Astrocyte (in vitro differentiated cells and primary cell): ENCODE results near the gene IL2RA. TPM values are rescaled to one million over a fixed set of nuclear protein-coding genes. Genes with fewer than 3 reads are reported as not detected.
A peak's percentile ranks its signal among the peaks of the same experiment; 100 is the strongest.

ENCODE experiments used
- DNase-seq: peaks from one replicate; pipeline ENCODE4 v3.0.0-alpha.2; 2010; ENCODE audit warnings: low read depth
- FAIRE-seq: peaks from 2 replicates; lab custom pipeline; 2011; peaks lifted over from hg19 to GRCh38; lab: Jason Lieb, UNC
- H2AFZ ChIP-seq: 2 replicates; pipeline ENCODE4 v1.6.0; 2012; ENCODE audit warnings: low read depth, low read length, inconsistent platforms
- H3K27ac ChIP-seq: 2 replicates; pipeline ENCODE4 v1.5.1; 2011; ENCODE audit warnings: low read depth, low read length, inconsistent platforms
- H3K27me3 ChIP-seq: 2 replicates; pipeline ENCODE4 v1.6.0; 2011; ENCODE audit warnings: low read length, inconsistent platforms; ENCODE audit not compliant: insufficient read depth
- H3K36me3 ChIP-seq: 2 replicates; pipeline ENCODE4 v1.5.1; 2011; ENCODE audit warnings: low read length, inconsistent platforms; ENCODE audit not compliant: insufficient read depth
- H3K4me1 ChIP-seq: 2 replicates; pipeline ENCODE4 v1.5.1; 2011; ENCODE audit warnings: low read length, inconsistent platforms; ENCODE audit not compliant: insufficient read depth
- H3K4me2 ChIP-seq: 2 replicates; pipeline ENCODE4 v1.6.0; 2012; ENCODE audit warnings: low read length, inconsistent platforms
- H3K4me3 ChIP-seq: 2 replicates; pipeline ENCODE4 v1.5.1; 2011; ENCODE audit warnings: low read depth, mild to moderate bottlenecking, low read length, inconsistent platforms; ENCODE audit not compliant: insufficient read depth
- H3K79me2 ChIP-seq: 2 replicates; pipeline ENCODE4 v1.6.0; 2012; ENCODE audit warnings: mild to moderate bottlenecking, low read length, inconsistent platforms; ENCODE audit not compliant: insufficient read depth
- H3K9ac ChIP-seq: 2 replicates; pipeline ENCODE4 v1.6.0; 2012; ENCODE audit warnings: mild to moderate bottlenecking, low read length, inconsistent platforms
- H3K9me3 ChIP-seq: 2 replicates; pipeline ENCODE4 v1.5.1; 2012; ENCODE audit warnings: low read depth, mild to moderate bottlenecking, low read length, inconsistent platforms; ENCODE audit not compliant: insufficient read depth
- H4K20me1 ChIP-seq: 2 replicates; pipeline ENCODE4 v1.6.0; 2012; ENCODE audit warnings: low read length, inconsistent platforms; ENCODE audit not compliant: insufficient read depth
- H3K27ac Mint-ChIP-seq: one replicate; pipeline ENCODE4 v1.8.0; 2021; ENCODE audit warnings: mild to moderate bottlenecking, mixed read lengths; ENCODE audit not compliant: unreplicated experiment
- H3K27me3 Mint-ChIP-seq: one replicate; pipeline ENCODE4 v1.8.0; 2021; ENCODE audit warnings: low read depth, mixed read lengths; ENCODE audit not compliant: unreplicated experiment
- H3K36me3 Mint-ChIP-seq: one replicate; pipeline ENCODE4 v1.8.0; 2021; ENCODE audit warnings: low read depth, mixed read lengths; ENCODE audit not compliant: unreplicated experiment
- H3K4me1 Mint-ChIP-seq: one replicate; pipeline ENCODE4 v1.8.0; 2021; ENCODE audit warnings: low read depth, mixed read lengths; ENCODE audit not compliant: unreplicated experiment
- H3K4me3 Mint-ChIP-seq: one replicate; pipeline ENCODE4 v1.8.0; 2021; ENCODE audit warnings: mild to moderate bottlenecking, moderate library complexity, mixed read lengths; ENCODE audit not compliant: unreplicated experiment
- H3K9me3 Mint-ChIP-seq: one replicate; pipeline ENCODE4 v1.8.0; 2021; ENCODE audit warnings: mild to moderate bottlenecking, mixed read lengths; ENCODE audit not compliant: unreplicated experiment
- EZH2 ChIP-seq: IDR thresholded peaks from 2 replicates; pipeline ENCODE4 v1.6.1; 2012; ENCODE audit warnings: mild to moderate bottlenecking, low read length, inconsistent platforms; ENCODE audit not compliant: insufficient read depth
- total RNA-seq: library from RNA; stranded (reverse); gene quantifications from 2 replicates; pipeline ENCODE4 v1.2.1, GENCODE V29; 2021
- TF ChIP-seq, protein P1 (sequence below): IDR thresholded peaks from 2 replicates; pipeline ENCODE4 v1.5.1; 2011; ENCODE audit warnings: low read depth, mild to moderate bottlenecking, inconsistent platforms, low read length, moderate library complexity; ENCODE audit not compliant: insufficient read depth

The IL2RA gene
- total RNA-seq, 1 donor from 2014 or later: not detected

DNA sequence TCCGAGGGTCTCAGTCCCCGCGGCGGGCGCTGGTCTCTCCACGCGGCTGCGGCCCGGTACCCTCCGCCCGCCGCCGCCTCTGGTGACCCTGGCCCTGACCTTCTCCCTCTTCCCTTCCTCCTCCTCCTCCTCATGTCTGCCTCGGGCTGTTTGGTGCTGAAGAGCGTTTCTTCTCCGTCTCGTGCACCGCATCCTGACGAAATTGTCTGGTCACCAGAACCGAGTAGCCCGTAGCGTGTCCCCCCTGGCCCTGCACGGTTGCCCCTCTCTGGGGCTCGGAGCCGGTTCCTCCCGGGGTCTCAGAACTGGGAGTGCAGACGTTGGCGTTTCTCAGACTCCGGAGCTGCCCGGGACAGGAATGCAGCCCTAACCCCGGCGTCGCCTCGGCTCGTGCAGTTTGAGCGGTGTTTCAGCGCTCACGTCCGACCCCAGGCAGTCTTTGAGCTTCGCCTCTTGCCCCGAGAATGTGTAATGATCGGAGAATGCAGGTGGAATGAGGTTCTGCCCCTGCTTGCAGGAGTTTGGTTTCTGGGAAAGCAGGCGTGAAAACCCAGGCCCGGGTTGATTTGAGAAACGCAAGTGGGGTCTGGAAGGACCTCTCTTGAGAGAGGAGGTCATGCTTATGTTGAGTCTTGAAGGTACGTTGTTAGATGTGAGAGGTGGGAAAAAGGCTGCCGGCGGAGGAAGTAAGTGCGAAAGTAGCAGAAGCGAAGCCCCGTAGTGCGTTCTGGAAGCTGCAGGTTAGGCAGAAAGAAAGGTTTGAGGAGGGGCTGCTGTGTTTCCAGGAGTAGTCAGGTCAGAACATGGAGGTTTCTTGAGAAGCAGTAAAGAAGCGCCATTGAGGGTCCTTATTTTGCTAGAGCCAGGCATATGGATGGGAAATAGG is 27.4 kb upstream of the IL2RA start:
- Histone ChIP-seq H3K9ac (peak overlapping the region; percentile 97), H3K9me3 (no peaks in the 10 kb centered on the region), H2AFZ (peak overlapping the region; percentile 70), H3K4me1 (peaks cover 8% of the 10 kb centered on the region), H3K4me3 (peak overlapping the region; percentile 81), H3K79me2 (peaks cover 57% of the 10 kb centered on the region), H3K27me3 (no peaks in the 10 kb centered on the region), H4K20me1 (peaks cover 44% of the 10 kb centered on the region), H3K27ac (peak overlapping the region; percentile 85), H3K36me3 (no peaks in the 10 kb centered on the region), H3K4me2 (peak overlapping the region; percentile 87)
- Mint-ChIP-seq H3K27ac (peak overlapping the region; percentile 93), H3K9me3 (no peaks in the 10 kb centered on the region), H3K36me3 (peaks cover 3% of the 10 kb centered on the region), H3K27me3 (no peaks in the 10 kb centered on the region), H3K4me3 (peak overlapping the region; percentile 97), H3K4me1 (peaks cover 19% of the 10 kb centered on the region)
- DNase-seq: peak; percentile 42
- no peak for FAIRE-seq
- TF ChIP-seq, protein P1, sequence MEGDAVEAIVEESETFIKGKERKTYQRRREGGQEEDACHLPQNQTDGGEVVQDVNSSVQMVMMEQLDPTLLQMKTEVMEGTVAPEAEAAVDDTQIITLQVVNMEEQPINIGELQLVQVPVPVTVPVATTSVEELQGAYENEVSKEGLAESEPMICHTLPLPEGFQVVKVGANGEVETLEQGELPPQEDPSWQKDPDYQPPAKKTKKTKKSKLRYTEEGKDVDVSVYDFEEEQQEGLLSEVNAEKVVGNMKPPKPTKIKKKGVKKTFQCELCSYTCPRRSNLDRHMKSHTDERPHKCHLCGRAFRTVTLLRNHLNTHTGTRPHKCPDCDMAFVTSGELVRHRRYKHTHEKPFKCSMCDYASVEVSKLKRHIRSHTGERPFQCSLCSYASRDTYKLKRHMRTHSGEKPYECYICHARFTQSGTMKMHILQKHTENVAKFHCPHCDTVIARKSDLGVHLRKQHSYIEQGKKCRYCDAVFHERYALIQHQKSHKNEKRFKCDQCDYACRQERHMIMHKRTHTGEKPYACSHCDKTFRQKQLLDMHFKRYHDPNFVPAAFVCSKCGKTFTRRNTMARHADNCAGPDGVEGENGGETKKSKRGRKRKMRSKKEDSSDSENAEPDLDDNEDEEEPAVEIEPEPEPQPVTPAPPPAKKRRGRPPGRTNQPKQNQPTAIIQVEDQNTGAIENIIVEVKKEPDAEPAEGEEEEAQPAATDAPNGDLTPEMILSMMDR: no peak
- TF ChIP-seq EZH2: no peak

DNA sequence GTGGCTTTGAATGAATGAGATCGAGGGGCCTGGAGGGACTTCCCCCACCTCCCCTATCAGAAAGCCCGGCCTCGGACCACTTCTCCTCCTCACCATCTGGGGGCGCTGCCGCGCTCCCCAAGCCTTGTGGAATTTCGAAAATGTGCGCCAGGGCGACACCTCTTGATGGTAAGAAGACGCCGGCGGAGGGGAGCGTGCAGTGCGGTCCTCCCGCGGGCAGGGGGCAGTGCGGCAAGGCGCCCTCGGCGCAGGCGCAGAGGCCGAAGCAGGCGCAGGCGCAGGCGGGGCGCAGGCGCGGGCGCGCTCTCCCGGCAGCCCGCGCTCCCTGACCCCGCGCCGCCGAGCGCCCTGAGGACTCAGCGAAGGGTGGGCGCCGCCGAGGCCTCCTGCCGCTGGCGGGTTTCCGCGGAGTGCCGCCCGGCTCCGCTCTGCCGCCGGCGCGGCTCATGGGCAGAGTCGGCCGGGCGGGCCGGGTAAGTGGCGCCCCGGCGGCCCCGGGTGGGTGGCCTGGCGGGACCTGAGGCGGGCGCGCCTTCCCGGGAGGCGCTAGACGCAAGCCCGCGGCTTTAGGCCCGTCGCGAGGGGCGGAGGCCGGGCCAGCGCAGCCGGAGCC is 26.7 kb upstream of the IL2RA start, which contains the start of gene RBM17:
Gene RBM17, plus strand, starts transcription at position 314 of the 613 bp plus-strand sequence. CDS start 8,032 bp downstream, outside the sequence.
- peak; percentile 83 for DNase-seq
- Histone ChIP-seq H3K79me2 (peaks cover 49% of the 10 kb centered on the region), H2AFZ (peak within 1 kb of the TSS; percentile 70), H3K4me3 (peak within 1 kb of the TSS; percentile 81), H3K27ac (peak within 1 kb of the TSS; percentile 85), H3K9ac (peak within 1 kb of the TSS; percentile 97), H4K20me1 (peaks cover 38% of the 10 kb centered on the region), H3K9me3 (no peaks in the 10 kb centered on the region), H3K36me3 (no peaks in the 10 kb centered on the region), H3K27me3 (no peaks in the 10 kb centered on the region), H3K4me2 (peak within 1 kb of the TSS; percentile 87), H3K4me1 (peaks cover 8% of the 10 kb centered on the region)
- no peaks in the 10 kb centered on the region for H3K36me3 Mint-ChIP-seq
- H3K4me3 Mint-ChIP-seq: peak within 1 kb of the TSS; percentile 97
- peaks cover 19% of the 10 kb centered on the region for H3K4me1 Mint-ChIP-seq
- H3K27ac Mint-ChIP-seq: peak within 1 kb of the TSS; percentile 93
- no peaks in the 10 kb centered on the region for H3K27me3 Mint-ChIP-seq
- no peak for TF ChIP-seq EZH2
- TF ChIP-seq, protein P1: peak; percentile 100
- no peaks in the 10 kb centered on the region for H3K9me3 Mint-ChIP-seq
- no peak for FAIRE-seq
